GM21390 (cell line): ENCODE measurements around the gene CNNM2.

ENCODE experiments used
- ATAC-seq: cut with Tn5 transposase; IDR thresholded peaks from one replicate; pipeline ENCODE4 v1.9.1; 2021; ENCODE audit not compliant: unreplicated experiment

CNNM2 gene

GRCh38 chr10:102917962-102918816, at the start of gene CNNM2:
Gene CNNM2, plus strand, starts transcription at chr10:102918294. Its CDS starts 187 bp downstream, at chr10:102918481.
- peak; percentile 82 for ATAC-seq

- no peak for ATAC-seq
Observed at GRCh38 chr10:102868911-102869257, 49.2 kb upstream of the CNNM2 start.

- ATAC-seq = no peak
Observed at GRCh38 chr10:102869258-102870198, 48.6 kb upstream of the CNNM2 start, which contains the start of gene AS3MT. Gene AS3MT, plus strand, starts transcription at chr10:102869470. Its CDS starts 123 bp downstream, at chr10:102869593.

GRCh38 chr10:102870221-102870620, 47.9 kb upstream of the CNNM2 start:
- no peak for ATAC-seq

DNA sequence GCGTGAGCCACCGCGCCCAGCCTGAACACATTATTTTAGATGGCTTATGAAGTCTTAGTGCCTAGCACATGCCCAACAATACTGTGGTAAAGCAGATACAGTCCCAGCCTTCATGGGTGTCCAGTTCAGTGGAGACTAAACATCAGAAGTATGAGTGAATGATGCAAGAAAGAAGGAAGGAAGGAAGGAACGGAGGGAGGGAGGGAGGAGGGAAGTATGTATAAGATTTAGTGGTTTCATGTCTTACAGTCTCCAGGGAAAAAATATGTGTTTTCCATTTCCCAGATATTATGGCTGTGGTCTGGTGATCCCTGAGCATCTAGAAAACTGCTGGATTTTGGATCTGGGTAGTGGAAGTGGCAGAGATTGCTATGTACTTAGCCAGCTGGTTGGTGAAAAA, 45.9 kb upstream of the CNNM2 start:
- ATAC-seq = no peak

DNA sequence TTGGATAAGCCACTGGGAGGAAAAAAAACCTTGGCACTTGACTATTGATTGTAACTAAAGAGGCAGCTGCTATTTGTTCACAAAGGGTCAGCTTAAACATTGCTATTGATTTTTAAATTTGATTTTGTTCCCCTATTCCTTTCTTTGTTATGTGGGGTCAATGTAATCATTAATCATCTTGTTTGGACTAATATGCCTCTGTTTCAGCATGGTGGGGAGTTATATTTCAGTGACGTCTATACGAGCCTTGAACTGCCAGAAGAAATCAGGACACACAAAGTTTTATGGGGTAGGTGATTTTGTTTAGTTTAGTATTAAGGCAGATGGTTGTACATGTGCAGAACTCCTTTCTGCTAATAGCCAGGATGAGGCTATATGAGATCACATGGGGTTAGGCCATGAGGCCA, 41.3 kb upstream of the CNNM2 start:
- no peak for ATAC-seq

DNA sequence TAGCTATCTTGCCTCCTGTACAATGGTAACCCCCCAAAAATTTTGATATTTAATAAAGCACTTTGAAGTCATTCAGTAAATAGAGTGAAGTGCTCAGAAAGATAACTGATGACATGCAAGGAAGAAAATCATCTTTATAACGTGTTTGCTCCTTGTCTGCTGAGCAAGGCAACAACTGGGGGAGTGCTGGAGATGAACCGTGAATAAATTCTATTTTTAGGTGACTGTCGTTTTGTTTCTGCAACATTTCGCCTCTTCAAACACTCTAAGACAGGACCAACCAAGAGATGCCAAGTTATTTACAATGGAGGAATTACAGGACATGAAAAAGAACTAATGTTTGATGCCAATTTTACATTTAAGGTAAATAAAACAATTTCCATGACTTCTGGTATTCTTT, 39.5 kb upstream of the CNNM2 start:
- no peak for ATAC-seq

- no peak for ATAC-seq
Observed at GRCh38 chr10:102880256-102880655, 37.8 kb upstream of the CNNM2 start.

GRCh38 chr10:102888048-102888447, 30.0 kb upstream of the CNNM2 start:
- ATAC-seq = no peak

- no peak for ATAC-seq
Observed at GRCh38 chr10:102894466-102895213, 23.5 kb upstream of the CNNM2 start.

DNA sequence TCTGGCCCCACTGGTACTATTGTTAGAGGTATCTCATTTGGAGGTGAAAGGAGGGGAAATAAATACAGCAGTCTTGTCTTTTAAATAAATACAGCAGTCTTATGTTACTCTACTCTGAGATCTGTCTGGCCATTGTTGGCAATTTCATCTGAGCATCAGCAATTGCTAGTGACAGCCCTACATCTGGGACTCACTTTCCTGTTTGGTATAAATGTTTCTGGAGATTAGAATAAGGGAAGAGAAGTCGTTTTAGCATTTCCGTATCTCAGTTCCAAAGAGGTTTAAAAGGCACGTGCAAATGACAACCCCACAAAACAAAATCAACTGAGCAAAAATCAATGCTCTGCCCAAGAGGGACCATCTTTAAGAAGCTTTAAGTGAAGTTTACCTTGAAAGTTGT, 18.1 kb upstream of the CNNM2 start:
- ATAC-seq = no peak

DNA sequence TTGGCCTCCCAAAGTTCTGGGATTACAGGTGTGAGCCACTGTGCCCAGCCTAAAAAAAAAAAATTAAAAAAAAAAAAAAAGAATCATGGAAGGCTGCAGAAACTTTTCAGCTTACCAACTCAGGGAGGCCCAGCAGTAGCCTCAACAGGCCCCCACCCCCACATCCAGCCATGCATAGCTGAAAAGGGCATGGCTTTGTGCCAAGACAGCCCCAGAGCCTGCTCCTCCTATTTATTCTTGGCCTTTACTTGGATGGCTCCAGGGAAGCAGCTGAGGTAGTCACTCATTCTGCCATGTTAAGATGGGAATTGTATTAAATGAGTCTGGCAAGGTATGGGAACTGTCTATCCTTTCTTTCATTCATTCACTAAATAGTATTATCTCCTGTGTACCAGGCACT, 13.7 kb upstream of the CNNM2 start:
- no peak for ATAC-seq

- no peak for ATAC-seq
Observed at GRCh38 chr10:102906507-102906906, 11.6 kb upstream of the CNNM2 start.

GRCh38 chr10:102914781-102915180, 3.3 kb upstream of the CNNM2 start:
- no peak for ATAC-seq

- ATAC-seq = no peak
Observed at GRCh38 chr10:102916173-102916572, 1.9 kb upstream of the CNNM2 start.

- peak; percentile 36 for ATAC-seq
Observed at GRCh38 chr10:102917314-102917961, 656 bp upstream of the CNNM2 start.

DNA sequence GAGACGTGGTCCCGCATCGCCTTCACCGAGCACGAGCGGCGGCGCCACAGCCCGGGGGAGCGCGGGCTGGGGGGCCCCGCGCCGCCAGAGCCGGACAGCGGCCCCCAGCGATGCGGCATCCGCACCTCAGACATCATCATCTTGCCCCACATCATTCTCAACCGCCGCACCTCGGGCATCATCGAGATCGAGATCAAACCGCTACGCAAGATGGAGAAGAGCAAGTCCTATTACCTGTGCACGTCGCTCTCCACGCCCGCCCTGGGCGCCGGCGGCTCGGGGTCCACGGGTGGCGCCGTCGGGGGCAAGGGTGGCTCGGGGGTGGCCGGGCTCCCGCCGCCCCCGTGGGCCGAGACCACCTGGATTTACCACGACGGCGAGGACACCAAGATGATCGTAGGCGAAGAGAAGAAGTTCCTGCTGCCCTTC, 737 bp downstream of the CNNM2 start:
- no peak for ATAC-seq

GRCh38 chr10:102919246-102919959, 1.3 kb downstream of the CNNM2 start:
- ATAC-seq = no peak

GRCh38 chr10:102919992-102920739, 2.1 kb downstream of the CNNM2 start:
- ATAC-seq = no peak
